Stimulated activated CD4-positive, alpha-beta T cell treated with anti-CD3 and anti-CD28 coated beads, Interleukin-1b, Interleukin-23, amount 100 ng/mL, for 24 hours (primary cell): Measurements from ENCODE around the gene SNX24.
A peak's percentile ranks its signal among the peaks of the same experiment; 100 is the strongest.
"Not testable (repeated sequence)": the region's sequence is repeated elsewhere in the genome, so short reads cannot be mapped to it uniquely, and the experiment has no call there.

Experiments used
- DNase-seq, 4 experiments: peaks; one replicate each; pipeline ENCODE4 v3.0.0-alpha.2; 2020; ENCODE audit warnings: low read depth in 4 of 4, low spot score in 1 of 4

Gene SNX24, protein sequence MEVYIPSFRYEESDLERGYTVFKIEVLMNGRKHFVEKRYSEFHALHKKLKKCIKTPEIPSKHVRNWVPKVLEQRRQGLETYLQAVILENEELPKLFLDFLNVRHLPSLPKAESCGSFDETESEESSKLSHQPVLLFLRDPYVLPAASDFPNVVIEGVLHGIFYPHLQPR

DNA sequence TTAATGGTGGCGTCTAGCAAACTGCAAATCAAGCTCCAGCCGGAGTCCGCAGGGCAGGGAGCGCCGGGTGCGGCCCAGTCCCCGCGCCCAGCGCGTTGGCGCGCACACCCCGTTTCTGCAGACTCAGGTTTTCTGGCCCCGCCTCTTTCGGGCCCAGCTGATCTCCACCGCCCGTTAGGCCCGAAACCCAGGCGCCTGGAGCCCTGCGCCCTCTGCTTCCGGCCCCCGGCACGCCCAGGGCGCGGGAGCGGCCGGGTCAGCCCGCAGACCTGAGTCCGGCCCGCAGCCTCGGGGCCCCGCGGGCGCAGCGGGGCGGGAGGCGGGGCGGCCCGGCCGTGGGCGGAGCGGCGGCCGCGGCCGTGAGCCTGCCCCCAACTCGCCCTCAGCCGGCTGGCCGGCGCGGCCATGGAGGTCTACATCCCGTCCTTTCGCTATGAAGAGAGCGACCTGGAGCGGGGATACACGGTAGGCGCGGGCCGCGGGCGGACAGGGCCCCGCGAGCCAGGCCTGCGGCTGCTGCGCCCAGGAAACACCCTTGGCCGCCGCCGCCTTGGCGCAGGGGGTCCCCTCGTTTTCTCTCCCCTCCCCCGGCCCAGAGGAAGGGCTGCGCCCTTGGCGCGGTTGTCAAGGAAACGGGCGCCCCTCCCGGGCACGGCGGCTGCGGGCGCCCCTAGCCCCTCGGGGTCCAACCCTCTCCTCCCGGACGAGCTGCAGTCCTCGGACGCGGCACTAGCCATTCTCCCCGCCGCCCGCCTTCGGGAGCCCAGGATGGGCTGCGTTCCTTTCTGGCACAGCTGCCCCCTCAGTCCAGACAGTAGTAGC, at the start of gene SNX24:
SNX24 (plus strand) TSS at position 385 of the 822 bp plus-strand sequence; CDS start at position 406, 21 bp downstream.
- peak; percentile 30 to 56 (median 40) for DNase-seq

DNA sequence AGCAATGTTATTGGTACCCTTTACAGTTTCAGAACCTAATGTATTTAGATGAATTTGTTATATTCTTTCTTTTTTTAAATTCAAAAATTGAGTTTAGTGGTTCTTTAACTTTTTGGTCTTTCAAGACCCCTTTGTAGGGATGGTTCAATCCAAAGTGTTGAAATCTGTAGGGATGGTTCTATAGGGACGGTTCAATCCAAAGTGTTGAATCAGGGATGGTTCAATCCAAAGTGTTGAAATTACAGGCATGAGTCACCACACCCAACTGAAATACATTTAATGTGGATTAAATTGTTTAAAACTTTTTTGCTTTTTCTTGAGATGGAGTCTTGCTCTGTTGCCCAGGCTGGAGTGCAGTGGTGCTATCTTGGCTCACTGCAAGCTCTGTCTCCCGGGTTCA, 39.9 kb upstream of the SNX24 start:
- DNase-seq: no peak

DNA sequence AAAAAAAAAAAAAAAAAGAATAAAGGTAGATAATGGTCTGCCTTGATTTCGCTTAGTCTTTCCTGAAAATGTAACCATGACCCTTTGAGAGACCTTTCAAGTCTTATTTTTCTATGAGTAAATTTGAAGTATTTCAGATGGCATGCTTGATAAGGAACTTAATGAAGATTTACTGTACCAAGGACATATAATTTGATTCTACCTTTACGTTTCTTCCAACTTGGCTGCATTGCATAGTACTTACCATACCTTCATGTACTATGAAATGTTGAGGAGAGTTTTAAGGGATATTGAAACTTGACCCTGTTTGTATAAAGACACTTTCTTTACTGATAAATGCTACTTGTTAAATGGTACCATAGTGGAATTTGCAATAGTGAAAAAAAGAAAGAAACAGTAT, 35.0 kb upstream of the SNX24 start:
- DNase-seq: no peak

DNA sequence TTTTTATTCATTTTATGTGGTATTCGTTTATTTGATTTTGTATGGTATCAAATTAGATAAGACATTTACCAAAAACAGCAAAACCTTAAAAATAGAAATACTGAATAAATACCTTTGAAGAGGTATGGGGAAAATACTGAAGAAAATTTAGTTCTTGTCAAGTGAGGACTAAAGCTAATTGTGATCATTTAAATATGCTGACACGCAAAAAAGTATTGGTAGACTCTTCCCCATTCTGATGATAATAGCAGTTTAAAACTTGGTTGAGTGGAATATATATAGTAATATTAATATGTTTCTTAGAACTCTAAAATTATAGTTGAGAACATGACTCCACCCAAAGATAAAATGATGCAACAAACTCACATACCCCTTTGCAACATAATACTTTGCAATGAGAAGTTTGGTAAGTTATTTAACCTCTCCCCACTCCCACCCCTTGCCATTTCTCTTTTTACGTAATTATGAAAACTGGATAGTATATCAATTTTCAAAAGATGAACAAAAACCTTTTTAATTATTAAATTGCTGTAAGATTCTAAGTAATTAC, 30.1 kb upstream of the SNX24 start:
- DNase-seq: no peak

DNA sequence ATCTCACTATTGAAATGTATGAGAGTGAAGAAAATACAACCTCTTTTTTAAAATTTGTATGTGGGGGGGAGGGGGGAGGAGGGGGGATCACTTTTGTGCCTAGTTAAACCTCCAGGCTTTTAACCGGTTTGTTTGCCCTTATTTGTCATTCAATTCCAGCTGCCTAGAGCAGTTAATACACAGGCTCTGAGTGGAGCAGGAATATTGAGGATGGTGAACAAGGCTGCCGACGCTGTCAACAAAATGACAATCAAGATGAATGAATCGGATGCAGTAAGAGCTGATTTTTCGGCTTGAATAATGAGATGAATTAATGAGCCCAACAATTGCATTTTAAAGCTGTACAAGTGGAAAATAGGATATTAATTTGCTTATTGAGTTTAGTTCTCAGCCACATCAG, 28.7 kb upstream of the SNX24 start:
- no peak for DNase-seq

DNA sequence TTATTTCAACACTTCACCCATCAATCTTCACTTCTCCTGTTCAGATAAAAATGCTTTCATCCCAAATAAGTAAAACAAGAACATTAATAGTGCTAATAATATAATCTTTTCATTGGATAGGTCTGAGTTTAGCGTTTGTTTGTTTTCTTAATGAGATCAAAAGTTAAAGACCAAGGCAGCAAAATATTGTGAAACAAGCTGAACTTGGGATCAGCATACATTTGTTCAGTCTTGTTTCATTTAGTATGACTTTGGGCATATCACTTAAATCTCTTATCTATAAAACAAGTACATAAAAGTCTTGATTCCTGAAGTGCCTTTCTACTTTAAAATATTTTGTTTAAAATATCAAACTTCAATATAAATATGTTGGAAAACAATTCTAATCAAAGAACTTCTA, 13.4 kb upstream of the SNX24 start:
- no peak for DNase-seq

DNA sequence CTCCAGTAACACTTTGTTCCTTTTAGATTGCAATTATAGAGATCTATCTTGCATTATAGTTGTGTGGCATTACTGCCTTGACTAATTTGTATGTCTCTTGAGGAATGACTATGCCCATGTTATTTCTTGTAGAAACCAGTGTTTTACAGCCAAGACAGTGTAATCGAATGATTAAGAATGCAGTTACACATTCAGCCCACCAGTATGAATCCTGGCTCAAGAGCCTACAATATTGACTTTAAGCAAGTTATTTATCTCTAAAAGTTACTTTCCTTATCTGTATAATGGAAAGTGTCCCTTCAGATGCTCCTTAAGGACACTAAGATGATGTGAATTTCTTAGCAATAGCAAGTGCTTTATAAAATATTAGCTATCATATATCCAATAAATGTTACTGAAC, 9.7 kb upstream of the SNX24 start:
- DNase-seq: no peak

DNA sequence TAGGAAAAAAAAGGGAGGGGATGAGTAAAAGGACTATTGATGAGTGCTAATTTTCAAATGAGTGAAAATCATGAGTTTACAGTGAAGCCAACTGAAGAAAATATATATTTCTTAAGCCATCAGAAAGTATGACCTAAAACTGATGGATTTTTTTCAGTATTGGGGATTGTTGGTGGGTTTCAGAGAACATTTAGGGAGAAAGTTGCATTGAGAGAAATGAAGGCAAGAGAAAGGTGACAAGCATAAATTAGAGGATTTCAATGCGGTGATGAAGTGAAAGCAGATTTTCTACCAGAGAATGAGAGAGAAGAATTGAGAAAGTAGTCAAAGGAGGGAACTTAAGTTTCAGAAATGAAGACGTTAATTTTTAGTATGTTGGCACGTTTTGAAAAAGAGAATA, 8.5 kb upstream of the SNX24 start:
- DNase-seq: no peak

DNA sequence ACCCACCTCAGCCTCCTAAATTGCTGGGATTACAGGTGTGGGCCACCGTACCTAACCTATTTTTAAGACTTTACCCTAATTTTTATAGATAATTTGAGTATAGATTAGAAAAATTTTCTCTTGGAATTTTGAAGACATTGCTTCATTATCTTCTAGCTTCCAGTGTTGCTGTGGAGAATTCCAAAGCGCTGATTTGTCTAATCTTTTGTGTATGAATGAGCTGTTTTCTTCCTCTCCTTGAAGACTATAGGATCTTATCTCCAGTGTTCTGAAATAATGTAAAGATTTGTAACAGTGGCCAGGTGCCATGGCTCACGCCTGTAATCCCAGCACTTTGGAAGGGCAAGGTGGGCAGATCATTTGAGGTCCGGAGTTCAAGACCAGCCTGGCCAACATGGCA, 5.7 kb upstream of the SNX24 start:
- DNase-seq: no peak

DNA sequence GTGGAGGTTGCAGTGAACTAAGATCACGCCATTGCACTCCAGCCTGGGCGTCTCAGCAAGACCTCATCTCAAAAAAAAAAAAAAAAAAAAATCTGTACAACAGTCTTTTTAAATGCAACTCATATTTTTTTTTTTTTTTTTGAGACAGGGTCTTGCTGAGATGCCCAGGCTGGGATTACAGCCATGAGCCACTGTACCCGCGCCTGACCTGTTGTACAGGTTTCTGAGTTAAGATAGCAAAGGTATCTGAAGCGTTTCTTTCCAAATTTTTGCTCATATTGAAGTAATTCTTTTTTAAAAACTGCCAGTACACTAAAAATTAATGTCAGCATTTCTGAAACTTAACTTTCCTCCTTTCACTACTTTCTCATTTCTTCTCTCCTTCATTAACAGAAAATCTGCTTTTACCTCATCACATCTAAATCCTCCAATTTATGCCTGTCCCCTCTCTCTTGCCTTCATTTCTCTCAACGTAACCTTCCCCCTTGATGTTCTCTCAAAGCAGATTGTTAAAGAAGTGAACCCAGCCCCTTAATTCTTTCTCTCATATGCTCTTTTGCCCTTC, 3.3 kb upstream of the SNX24 start:
- DNase-seq: no peak

DNA sequence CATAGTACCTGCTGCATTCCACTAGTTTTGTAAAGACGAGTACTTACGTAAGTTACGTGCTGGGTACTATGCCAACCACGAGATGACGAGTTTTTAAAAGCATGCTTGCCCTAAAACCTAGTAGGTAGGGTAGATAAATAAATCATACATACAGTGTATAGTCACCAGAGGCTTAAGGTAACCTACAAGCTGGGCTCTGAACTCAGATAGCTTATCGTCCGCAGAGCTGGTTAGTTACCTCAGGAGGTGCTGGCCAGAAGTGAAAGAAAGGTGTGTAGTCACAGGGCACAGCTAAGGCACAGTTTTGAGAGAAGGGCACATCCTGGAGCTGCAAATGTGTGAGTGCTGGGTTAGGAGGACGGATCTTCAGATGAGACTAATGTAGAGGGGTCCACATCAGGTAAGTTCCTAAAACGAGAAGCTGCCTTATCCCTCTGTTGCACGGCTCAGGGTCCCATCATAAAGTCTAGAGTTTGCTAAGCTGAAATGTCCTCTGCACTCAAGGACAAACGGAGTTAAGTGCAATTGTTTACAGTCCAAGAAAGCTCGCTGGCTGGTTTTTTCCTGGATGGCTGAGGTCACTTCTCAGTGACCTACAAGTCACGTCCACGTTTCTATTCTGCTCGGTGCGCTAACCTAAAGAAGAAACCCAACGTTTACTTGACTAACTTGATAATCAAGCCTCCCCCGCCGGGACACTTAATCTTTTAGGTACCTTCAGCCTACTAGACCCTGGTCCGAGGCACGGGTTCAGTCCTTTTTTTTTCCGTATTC, 1.1 kb upstream of the SNX24 start:
- no peak for DNase-seq

DNA sequence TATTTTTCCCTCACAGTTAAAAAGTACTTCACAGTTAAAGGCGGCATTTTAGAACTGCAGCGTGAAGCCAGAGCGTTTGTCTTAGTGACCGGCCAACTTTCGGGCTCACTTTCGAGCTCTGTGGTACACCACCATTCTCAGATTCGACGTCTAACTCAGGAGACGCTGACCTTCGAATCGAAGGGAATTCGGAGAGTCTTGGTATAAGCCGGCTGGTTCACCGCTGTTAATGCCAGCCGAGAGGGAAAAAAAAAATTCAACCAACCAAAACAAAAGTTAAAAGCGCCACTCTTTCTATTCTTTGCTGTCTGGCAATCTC, 544 bp upstream of the SNX24 start:
- DNase-seq: peak in 1 of 4 experiments; percentile 2

DNA sequence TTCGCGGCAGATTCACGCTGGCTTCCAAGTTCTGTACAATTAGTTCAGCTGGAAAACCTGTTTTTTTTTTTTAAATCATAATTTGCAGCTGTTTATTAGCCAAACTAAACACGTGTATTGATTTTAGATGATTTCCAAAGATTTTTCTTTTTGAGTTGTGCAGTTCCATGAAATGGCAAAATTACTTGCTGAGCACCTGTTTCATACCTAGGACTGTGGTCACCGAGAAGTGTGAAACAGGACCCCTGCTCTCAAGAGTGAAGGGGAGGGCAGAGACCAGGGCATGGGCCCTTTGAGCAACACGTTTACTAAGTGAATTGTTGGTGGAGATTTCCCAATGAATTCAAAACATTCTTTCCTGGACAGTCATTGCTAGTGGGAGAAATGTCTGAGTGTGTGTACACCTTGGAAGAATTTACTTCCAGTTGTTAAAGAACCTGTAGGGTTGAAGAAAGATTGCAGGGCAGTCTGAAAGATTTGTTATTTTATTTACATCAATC, 688 bp downstream of the SNX24 start:
- no peak for DNase-seq

DNA sequence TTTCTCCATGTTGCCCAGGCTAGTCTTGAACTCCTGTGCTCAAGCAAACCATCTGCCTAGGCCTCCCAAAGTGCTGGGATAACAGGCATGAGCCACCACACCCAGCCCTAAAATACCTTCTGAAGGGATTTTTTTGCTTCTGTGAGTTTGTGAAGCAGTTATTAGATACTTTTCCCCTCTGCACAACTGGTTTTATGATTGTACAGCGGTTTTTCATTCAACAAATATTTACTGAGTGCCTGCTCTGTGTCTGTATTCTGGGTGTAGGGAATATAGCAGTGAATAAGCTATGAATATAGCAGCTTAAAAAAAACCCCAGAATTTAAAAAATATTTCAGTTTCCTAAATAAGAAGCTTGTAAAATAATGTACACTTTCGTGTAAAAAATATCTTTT, 2.3 kb downstream of the SNX24 start:
- no peak for DNase-seq

DNA sequence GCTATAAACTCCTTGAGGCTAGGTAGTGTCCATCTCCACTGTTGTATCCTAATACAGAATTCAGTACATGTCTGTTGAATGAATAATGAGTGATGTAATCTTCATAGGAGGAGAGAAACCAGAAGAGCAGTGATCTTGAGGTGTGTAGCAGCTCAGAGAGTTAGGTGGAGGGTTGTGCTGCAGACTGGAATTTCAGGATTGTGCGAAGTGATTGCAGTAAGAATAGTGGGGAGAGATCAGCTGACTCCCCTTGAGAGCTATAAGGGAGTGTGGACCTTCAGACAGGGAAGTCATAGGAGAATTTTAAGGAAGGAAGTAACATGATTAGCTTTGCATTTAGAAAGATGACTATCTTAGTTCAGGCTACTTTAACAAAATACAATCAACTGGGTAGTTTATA, 4.4 kb downstream of the SNX24 start:
- DNase-seq: no peak

DNA sequence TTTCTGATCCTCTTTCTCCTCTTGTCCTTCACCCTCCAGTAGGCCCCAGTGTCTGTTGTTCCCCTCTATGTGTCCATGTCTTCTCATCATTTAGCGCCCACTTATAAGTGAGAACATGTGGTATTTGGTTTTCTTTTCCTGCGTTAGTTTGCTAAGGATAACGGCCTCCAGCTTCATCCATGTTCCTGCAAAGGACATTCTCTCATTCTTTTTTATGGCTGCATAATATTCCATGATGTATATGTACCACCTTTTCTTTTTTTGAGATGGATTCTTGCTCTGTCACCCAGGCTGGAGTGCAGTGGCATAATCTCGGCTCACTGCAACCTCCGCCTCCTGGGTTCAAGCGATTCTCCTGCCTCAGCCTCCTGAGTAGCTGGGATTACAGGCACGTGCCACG, 12.1 kb downstream of the SNX24 start:
- DNase-seq: not testable (repeated sequence)

DNA sequence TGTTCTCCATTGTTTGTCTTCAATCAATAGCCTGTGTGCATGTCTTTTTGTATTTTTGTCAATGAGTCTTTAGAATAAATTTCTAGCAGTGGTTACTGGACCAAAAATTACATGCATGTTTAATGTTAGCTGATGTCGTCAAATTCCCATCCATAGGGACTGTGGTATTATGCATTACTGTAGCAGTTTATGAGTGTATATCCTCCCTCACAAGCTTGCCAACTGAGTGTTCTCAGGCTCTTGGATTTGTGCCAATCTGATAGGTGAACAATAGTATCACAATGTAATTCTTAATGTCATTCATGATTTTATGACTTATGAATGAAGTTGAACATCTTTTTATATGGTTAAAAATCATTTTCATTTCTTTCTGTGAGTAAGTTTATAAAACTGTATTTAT, 13.0 kb downstream of the SNX24 start:
- DNase-seq: no peak

DNA sequence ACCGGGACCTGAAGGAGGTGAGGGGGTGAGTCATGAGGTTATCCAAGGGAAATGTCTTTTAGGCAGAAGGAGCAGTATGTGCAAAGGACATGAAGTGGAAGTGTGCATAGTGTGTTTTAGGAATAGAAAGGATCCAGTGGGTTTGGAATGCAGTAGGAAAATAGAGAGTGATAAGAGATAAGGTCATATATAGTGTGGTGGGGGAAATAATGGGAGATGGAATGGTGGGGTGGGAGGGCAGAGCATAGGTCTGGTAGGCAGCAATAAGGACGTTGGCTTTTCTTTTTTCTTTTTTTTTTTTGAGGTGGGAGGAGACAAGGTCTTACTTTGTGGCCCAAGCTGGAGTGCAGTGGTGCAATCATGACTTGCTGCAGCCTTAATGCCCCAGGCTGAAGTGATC, 17.8 kb downstream of the SNX24 start:
- no peak for DNase-seq

DNA sequence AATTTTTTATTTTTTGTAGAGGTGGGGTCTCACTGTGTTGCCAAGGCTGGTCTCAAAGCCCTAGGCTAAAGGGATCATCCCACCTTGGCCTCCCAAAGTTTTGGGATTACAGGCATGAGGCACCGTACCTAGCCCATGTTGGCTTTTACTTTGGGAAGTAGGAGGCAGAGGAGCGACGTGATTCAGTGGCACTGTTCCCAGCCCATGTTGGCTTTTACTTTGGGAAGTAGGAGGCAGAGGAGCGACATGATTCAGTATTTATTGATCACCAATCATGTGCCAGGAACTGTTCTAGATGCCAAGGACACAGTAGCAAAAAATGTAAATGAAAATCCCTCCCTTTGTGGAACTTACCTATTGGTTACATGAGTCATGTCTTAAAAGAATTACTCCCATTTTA, 18.3 kb downstream of the SNX24 start:
- DNase-seq: no peak

DNA sequence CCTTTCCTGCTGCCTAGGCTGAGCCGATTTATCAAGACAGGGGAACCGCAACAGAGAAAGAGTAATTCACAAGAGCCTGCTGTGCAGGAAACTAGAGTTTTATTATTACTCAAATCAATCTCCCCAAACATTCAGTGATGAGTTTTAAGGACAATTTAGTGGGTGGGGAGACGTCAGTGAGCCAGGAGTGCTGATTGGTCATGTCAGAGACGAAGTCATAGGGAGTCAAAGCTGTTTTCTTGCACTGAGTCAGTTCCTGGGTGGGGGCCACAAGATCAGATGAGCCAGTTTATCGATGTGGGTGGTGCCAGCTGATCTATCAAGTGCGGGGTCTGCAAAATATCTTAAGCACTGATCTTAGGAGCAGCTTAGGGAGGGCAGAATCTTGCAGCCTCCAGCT, 19.0 kb downstream of the SNX24 start:
- DNase-seq: peak in 1 of 4 experiments; percentile 2

DNA sequence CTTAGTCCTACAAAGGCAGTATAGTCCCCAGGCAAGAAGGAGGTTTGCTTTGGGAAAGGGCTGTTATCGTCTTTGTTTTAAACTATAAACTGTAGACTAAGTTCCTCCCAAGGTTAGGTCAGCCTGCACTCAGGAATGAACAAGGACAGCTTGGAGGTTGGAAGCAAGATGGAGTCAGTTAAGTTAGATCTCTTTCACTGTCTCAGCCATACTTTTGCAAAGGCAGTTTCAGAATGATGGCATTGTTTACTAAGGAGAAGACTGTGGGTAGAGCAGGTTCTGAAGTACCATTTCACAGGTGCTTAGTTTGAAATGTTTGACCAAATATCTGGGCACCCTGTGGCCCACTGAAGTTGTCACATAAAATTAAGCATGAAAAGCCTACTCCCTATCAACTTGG, 19.4 kb downstream of the SNX24 start:
- DNase-seq: no peak
